B cell (primary cell): ENCODE results near the gene SLC13A3.

Experiments used
- EZH2 ChIP-seq: IDR thresholded peaks from 2 replicates; pipeline ENCODE4 v1.6.1; 2012; ENCODE audit warnings: borderline replicate concordance, low read depth, mild to moderate bottlenecking, moderate library complexity, low read length; ENCODE audit not compliant: insufficient read depth, poor library complexity, severe bottlenecking
- TF ChIP-seq, protein P1 (sequence below): fragments of 200-600 bp; IDR thresholded peaks from one replicate; pipeline ENCODE4 v1.8.0; 2022; ENCODE audit warnings: antibody characterized with exemption, mild to moderate bottlenecking

DNA sequence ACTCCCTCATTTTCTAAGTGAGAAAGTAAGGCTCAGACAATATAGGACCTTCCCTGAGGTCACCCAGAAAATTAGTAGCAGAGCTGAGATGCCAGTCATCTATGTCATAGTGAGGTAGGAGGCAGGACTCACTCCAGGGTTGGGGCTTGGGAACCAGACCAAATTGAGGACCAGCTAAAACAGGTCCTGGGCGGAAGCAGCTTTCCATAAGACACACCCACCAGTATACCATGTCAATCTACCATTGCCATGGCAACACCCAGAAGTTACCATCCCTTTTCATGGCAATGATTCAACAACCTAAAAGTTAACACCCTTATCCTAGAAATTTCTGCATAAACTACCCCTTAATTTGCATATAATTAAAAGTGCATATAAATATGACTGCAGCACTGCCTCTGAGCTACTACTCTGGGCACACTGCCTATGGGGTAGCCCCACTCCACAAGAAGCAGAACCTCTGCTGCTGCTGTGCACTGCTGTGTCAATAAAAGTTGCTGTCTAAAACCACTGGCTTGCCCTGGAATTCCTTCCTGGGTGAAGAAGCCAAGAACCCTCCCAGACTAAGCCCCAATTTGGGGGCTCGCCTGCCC, 70.5 kb downstream of the SLC13A3 start:
- TF ChIP-seq, protein P1, sequence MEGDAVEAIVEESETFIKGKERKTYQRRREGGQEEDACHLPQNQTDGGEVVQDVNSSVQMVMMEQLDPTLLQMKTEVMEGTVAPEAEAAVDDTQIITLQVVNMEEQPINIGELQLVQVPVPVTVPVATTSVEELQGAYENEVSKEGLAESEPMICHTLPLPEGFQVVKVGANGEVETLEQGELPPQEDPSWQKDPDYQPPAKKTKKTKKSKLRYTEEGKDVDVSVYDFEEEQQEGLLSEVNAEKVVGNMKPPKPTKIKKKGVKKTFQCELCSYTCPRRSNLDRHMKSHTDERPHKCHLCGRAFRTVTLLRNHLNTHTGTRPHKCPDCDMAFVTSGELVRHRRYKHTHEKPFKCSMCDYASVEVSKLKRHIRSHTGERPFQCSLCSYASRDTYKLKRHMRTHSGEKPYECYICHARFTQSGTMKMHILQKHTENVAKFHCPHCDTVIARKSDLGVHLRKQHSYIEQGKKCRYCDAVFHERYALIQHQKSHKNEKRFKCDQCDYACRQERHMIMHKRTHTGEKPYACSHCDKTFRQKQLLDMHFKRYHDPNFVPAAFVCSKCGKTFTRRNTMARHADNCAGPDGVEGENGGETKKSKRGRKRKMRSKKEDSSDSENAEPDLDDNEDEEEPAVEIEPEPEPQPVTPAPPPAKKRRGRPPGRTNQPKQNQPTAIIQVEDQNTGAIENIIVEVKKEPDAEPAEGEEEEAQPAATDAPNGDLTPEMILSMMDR: no peak
- no peak for TF ChIP-seq EZH2
